Astrocyte (in vitro differentiated cells and primary cell): Measurements from ENCODE around the gene COL12A1. TPM values are rescaled to one million over a fixed set of nuclear protein-coding genes. Genes with fewer than 3 reads are reported as not detected.
A peak's percentile ranks its signal among the peaks of the same experiment; 100 is the strongest.

Experiments
- DNase-seq: peaks from one replicate; pipeline ENCODE4 v3.0.0-alpha.2; 2010; ENCODE audit warnings: low read depth
- FAIRE-seq: peaks from 2 replicates; lab custom pipeline; 2011; peaks lifted over from hg19 to GRCh38; lab: Jason Lieb, UNC
- H2AFZ ChIP-seq: 2 replicates; pipeline ENCODE4 v1.6.0; 2012; ENCODE audit warnings: low read depth, low read length, inconsistent platforms
- H3K27ac ChIP-seq: 2 replicates; pipeline ENCODE4 v1.5.1; 2011; ENCODE audit warnings: low read depth, low read length, inconsistent platforms
- H3K27me3 ChIP-seq: 2 replicates; pipeline ENCODE4 v1.6.0; 2011; ENCODE audit warnings: low read length, inconsistent platforms; ENCODE audit not compliant: insufficient read depth
- H3K36me3 ChIP-seq: 2 replicates; pipeline ENCODE4 v1.5.1; 2011; ENCODE audit warnings: low read length, inconsistent platforms; ENCODE audit not compliant: insufficient read depth
- H3K4me1 ChIP-seq: 2 replicates; pipeline ENCODE4 v1.5.1; 2011; ENCODE audit warnings: low read length, inconsistent platforms; ENCODE audit not compliant: insufficient read depth
- H3K4me2 ChIP-seq: 2 replicates; pipeline ENCODE4 v1.6.0; 2012; ENCODE audit warnings: low read length, inconsistent platforms
- H3K4me3 ChIP-seq: 2 replicates; pipeline ENCODE4 v1.5.1; 2011; ENCODE audit warnings: low read depth, mild to moderate bottlenecking, low read length, inconsistent platforms; ENCODE audit not compliant: insufficient read depth
- H3K79me2 ChIP-seq: 2 replicates; pipeline ENCODE4 v1.6.0; 2012; ENCODE audit warnings: mild to moderate bottlenecking, low read length, inconsistent platforms; ENCODE audit not compliant: insufficient read depth
- H3K9ac ChIP-seq: 2 replicates; pipeline ENCODE4 v1.6.0; 2012; ENCODE audit warnings: mild to moderate bottlenecking, low read length, inconsistent platforms
- H3K9me3 ChIP-seq: 2 replicates; pipeline ENCODE4 v1.5.1; 2012; ENCODE audit warnings: low read depth, mild to moderate bottlenecking, low read length, inconsistent platforms; ENCODE audit not compliant: insufficient read depth
- H4K20me1 ChIP-seq: 2 replicates; pipeline ENCODE4 v1.6.0; 2012; ENCODE audit warnings: low read length, inconsistent platforms; ENCODE audit not compliant: insufficient read depth
- H3K27ac Mint-ChIP-seq: one replicate; pipeline ENCODE4 v1.8.0; 2021; ENCODE audit warnings: mild to moderate bottlenecking, mixed read lengths; ENCODE audit not compliant: unreplicated experiment
- H3K27me3 Mint-ChIP-seq: one replicate; pipeline ENCODE4 v1.8.0; 2021; ENCODE audit warnings: low read depth, mixed read lengths; ENCODE audit not compliant: unreplicated experiment
- H3K36me3 Mint-ChIP-seq: one replicate; pipeline ENCODE4 v1.8.0; 2021; ENCODE audit warnings: low read depth, mixed read lengths; ENCODE audit not compliant: unreplicated experiment
- H3K4me1 Mint-ChIP-seq: one replicate; pipeline ENCODE4 v1.8.0; 2021; ENCODE audit warnings: low read depth, mixed read lengths; ENCODE audit not compliant: unreplicated experiment
- H3K4me3 Mint-ChIP-seq: one replicate; pipeline ENCODE4 v1.8.0; 2021; ENCODE audit warnings: mild to moderate bottlenecking, moderate library complexity, mixed read lengths; ENCODE audit not compliant: unreplicated experiment
- H3K9me3 Mint-ChIP-seq: one replicate; pipeline ENCODE4 v1.8.0; 2021; ENCODE audit warnings: mild to moderate bottlenecking, mixed read lengths; ENCODE audit not compliant: unreplicated experiment
- CTCF ChIP-seq: IDR thresholded peaks from 2 replicates; pipeline ENCODE4 v1.5.1; 2011; ENCODE audit warnings: low read depth, mild to moderate bottlenecking, inconsistent platforms, low read length, moderate library complexity; ENCODE audit not compliant: insufficient read depth
- EZH2 ChIP-seq: IDR thresholded peaks from 2 replicates; pipeline ENCODE4 v1.6.1; 2012; ENCODE audit warnings: mild to moderate bottlenecking, low read length, inconsistent platforms; ENCODE audit not compliant: insufficient read depth
- total RNA-seq: library from RNA; stranded (reverse); gene quantifications from 2 replicates; pipeline ENCODE4 v1.2.1, GENCODE V29; 2021

COL12A1 gene
- total RNA-seq, 1 donor from 2014 or later = 106 TPM

GRCh38 chr6:75183099-75183541 lies 22.7 kb downstream of the COL12A1 start:
- DNase-seq (peak; percentile 37), FAIRE-seq (peak; percentile 89)

GRCh38 chr6:75180864-75181263 lies 25.0 kb downstream of the COL12A1 start:
- Histone ChIP-seq H3K27ac (no peak overlapping the region), H2AFZ (no peak overlapping the region), H4K20me1 (peaks cover 4% of the 10 kb centered on the region), H3K9ac (no peak overlapping the region), H3K4me2 (no peak overlapping the region), H3K4me3 (no peak overlapping the region), H3K27me3 (no peaks in the 10 kb centered on the region), H3K4me1 (no peaks in the 10 kb centered on the region), H3K79me2 (peaks cover 2% of the 10 kb centered on the region), H3K9me3 (no peaks in the 10 kb centered on the region), H3K36me3 (peaks cover 40% of the 10 kb centered on the region)
- H3K36me3 Mint-ChIP-seq = peaks cover 31% of the 10 kb centered on the region
- H3K4me3 Mint-ChIP-seq = no peak overlapping the region
- no peaks in the 10 kb centered on the region for H3K27me3 Mint-ChIP-seq
- no peak overlapping the region for H3K27ac Mint-ChIP-seq
- peaks cover 2% of the 10 kb centered on the region for H3K4me1 Mint-ChIP-seq
- FAIRE-seq (no peak), DNase-seq (no peak)
- H3K9me3 Mint-ChIP-seq = peaks cover 3% of the 10 kb centered on the region
- TF ChIP-seq EZH2 = no peak
- no peak for TF ChIP-seq CTCF

More at GRCh38 chr6:75183099-75183541, 22.7 kb downstream of the COL12A1 start:
- Mint-ChIP-seq H3K36me3 (peaks cover 38% of the 10 kb centered on the region), H3K4me3 (no peak overlapping the region), H3K27ac (no peak overlapping the region), H3K27me3 (no peaks in the 10 kb centered on the region), H3K4me1 (peaks cover 2% of the 10 kb centered on the region), H3K9me3 (peaks cover 3% of the 10 kb centered on the region)
- no peaks in the 10 kb centered on the region for H4K20me1 ChIP-seq
- peaks cover 2% of the 10 kb centered on the region for H3K79me2 ChIP-seq
- no peaks in the 10 kb centered on the region for H3K4me1 ChIP-seq
- no peak overlapping the region for H3K4me2 ChIP-seq
- H3K27me3 ChIP-seq = no peaks in the 10 kb centered on the region
- H3K9ac ChIP-seq = no peak overlapping the region
- H3K4me3 ChIP-seq = no peak overlapping the region
- no peak for TF ChIP-seq CTCF
- TF ChIP-seq EZH2 = no peak
- H3K9me3 ChIP-seq = no peaks in the 10 kb centered on the region
- H3K36me3 ChIP-seq = peaks cover 47% of the 10 kb centered on the region
- no peak overlapping the region for H3K27ac ChIP-seq
- no peak overlapping the region for H2AFZ ChIP-seq

GRCh38 chr6:75178757-75179156 lies 27.1 kb downstream of the COL12A1 start:
- Histone ChIP-seq H4K20me1 (peaks cover 4% of the 10 kb centered on the region), H3K36me3 (peaks cover 29% of the 10 kb centered on the region), H3K4me1 (no peaks in the 10 kb centered on the region), H3K4me2 (no peak overlapping the region), H2AFZ (no peak overlapping the region), H3K79me2 (no peaks in the 10 kb centered on the region), H3K27me3 (no peaks in the 10 kb centered on the region), H3K27ac (no peak overlapping the region), H3K9me3 (no peaks in the 10 kb centered on the region), H3K4me3 (no peak overlapping the region), H3K9ac (no peak overlapping the region)
- Mint-ChIP-seq H3K4me3 (no peak overlapping the region), H3K36me3 (peaks cover 32% of the 10 kb centered on the region), H3K4me1 (peaks cover 2% of the 10 kb centered on the region), H3K27me3 (no peaks in the 10 kb centered on the region), H3K27ac (no peak overlapping the region), H3K9me3 (no peaks in the 10 kb centered on the region)
- no peak for TF ChIP-seq EZH2
- TF ChIP-seq CTCF = no peak
- no peak for FAIRE-seq
- DNase-seq = no peak
